ENCODE data around the gene RTEL1. TPM values are rescaled to one million over a fixed set of nuclear protein-coding genes. Genes with fewer than 3 reads are reported as not detected.
A peak's percentile ranks its signal among the peaks of the same experiment; 100 is the strongest.
"Not testable (repeated sequence)": the region's sequence is repeated elsewhere in the genome, so short reads cannot be mapped to it uniquely, and the experiment has no call there.

The RTEL1 gene
- total RNA-seq, 6 experiments from 2014 or later: 9.6 to 16.3 (median 12.4) TPM

GRCh38 chr20:63626424-63627128, 31.5 kb upstream of the RTEL1 start, which contains the start of gene GMEB2:
GMEB2 (minus strand) TSS chr20:63627101; CDS start chr20:63619397, 7,704 bp downstream.
- Histone ChIP-seq H3K9me3 (no peaks in the 10 kb centered on the region), H3K4me3 (peak within 1 kb of the TSS; percentile 96 to 98 (median 97)), H3K27me3 (no peaks in the 10 kb centered on the region), H3K36me3 (no peaks in the 10 kb centered on the region), H3K27ac (peak within 1 kb of the TSS; percentile 87 to 94 (median 93)), H3K4me1 (peaks cover 0 to 11% (median 0%) of the 10 kb centered on the region in 4 donors)
- peak; percentile 79 to 81 (median 80) for DNase-seq
- TF ChIP-seq CTCF (IDR thresholded peaks at IDR 0.05) (no peak), POLR2A (IDR thresholded peaks at IDR 0.05) (no peak)
- intact Hi-C loops (cut with DNase I): no loop called here
- peak; percentile 36 to 45 (median 41) for ATAC-seq
- no CpG with 5 or more reads among the region's 114 CpGs for WGBS (ENCODE audit: insufficient coverage, low coverage, low lambda C conversion rate, missing lambda C conversion rate)

- Histone ChIP-seq H3K4me3 (peak overlapping the region; percentile 96 to 98 (median 97)), H3K36me3 (no peaks in the 10 kb centered on the region), H3K27me3 (no peaks in the 10 kb centered on the region), H3K4me1 (peaks cover 0 to 11% (median 0%) of the 10 kb centered on the region in 4 donors), H3K9me3 (no peaks in the 10 kb centered on the region), H3K27ac (peak overlapping the region; percentile 87 to 94 (median 93))
- intact Hi-C loops (cut with DNase I): no loop called here
- 0% methylated on average over 22 of the region's 68 CpGs for WGBS (ENCODE audit: insufficient coverage, low coverage, low lambda C conversion rate, missing lambda C conversion rate)
- TF ChIP-seq CTCF (IDR thresholded peaks at IDR 0.05): no peak
- peak; percentile 86 for TF ChIP-seq POLR2A (IDR thresholded peaks at IDR 0.05)
- DNase-seq (peak; percentile 95 to 96 (median 95)), ATAC-seq (peak; percentile 86 to 91 (median 87))
These were observed 30.9 kb upstream of the RTEL1 start for GRCh38 chr20:63627129-63627750.

- TF ChIP-seq POLR2A (IDR thresholded peaks at IDR 0.05): no peak
- TF ChIP-seq CTCF (IDR thresholded peaks at IDR 0.05): no peak
- peak; percentile 25 to 40 (median 32) for ATAC-seq
- DNase-seq: peak in 2 of 3 donors; percentile 49 to 61
- WGBS (ENCODE audit: insufficient coverage, low coverage, low lambda C conversion rate, missing lambda C conversion rate): 3% methylated on average over 21 of the region's 28 CpGs
- no peaks in the 10 kb centered on the region for H3K36me3 ChIP-seq
- H3K27me3 ChIP-seq: no peaks in the 10 kb centered on the region
- H3K4me3 ChIP-seq: peak overlapping the region; percentile 96 to 98 (median 97)
- H3K27ac ChIP-seq: peak overlapping the region in 2 of 3 donors; percentile 93 to 94
- H3K4me1 ChIP-seq: peaks cover 0 to 11% (median 0%) of the 10 kb centered on the region in 4 donors
- intact Hi-C loops (cut with DNase I): no loop called here
- H3K9me3 ChIP-seq: no peaks in the 10 kb centered on the region
These were observed 30.3 kb upstream of the RTEL1 start for GRCh38 chr20:63627751-63628245.

GRCh38 chr20:63628246-63628975, 29.7 kb upstream of the RTEL1 start:
- no peaks in the 10 kb centered on the region for H3K27me3 ChIP-seq
- H3K36me3 ChIP-seq: no peaks in the 10 kb centered on the region
- WGBS (ENCODE audit: insufficient coverage, low coverage, low lambda C conversion rate, missing lambda C conversion rate): 2% methylated on average over 18 of the region's 22 CpGs
- peak; percentile 67 to 71 (median 70) for ATAC-seq
- DNase-seq: peak; percentile 64 to 73 (median 72)
- no peaks in the 10 kb centered on the region for H3K9me3 ChIP-seq
- peak overlapping the region in 2 of 3 donors; percentile 31 to 93 for H3K27ac ChIP-seq
- H3K4me3 ChIP-seq: peak overlapping the region; percentile 96 to 98 (median 97)
- peaks cover 0 to 11% (median 0%) of the 10 kb centered on the region in 4 donors for H3K4me1 ChIP-seq
- peak; percentile 54 for TF ChIP-seq POLR2A (IDR thresholded peaks at IDR 0.05)
- no peak for TF ChIP-seq CTCF (IDR thresholded peaks at IDR 0.05)
- intact Hi-C loops (cut with DNase I): no loop called here

GRCh38 chr20:63630956-63631355, 27.2 kb upstream of the RTEL1 start:
- H3K9me3 ChIP-seq; H3K36me3 ChIP-seq; ATAC-seq; H3K27ac ChIP-seq; H3K4me3 ChIP-seq; intact Hi-C loops (cut with DNase I); H3K27me3 ChIP-seq: not testable (repeated sequence)
- 92% methylated on average over 6 of the region's 6 CpGs for WGBS (ENCODE audit: insufficient coverage, low coverage, low lambda C conversion rate, missing lambda C conversion rate)
- peak in 1 of 3 donors; percentile 5 for DNase-seq
- H3K4me1 ChIP-seq: peaks cover 0 to 11% (median 0%) of the 10 kb centered on the region in 4 donors

- H3K9me3 ChIP-seq; H3K36me3 ChIP-seq; H3K4me3 ChIP-seq; ATAC-seq; intact Hi-C loops (cut with DNase I); H3K27me3 ChIP-seq; H3K27ac ChIP-seq: not testable (repeated sequence)
- peak in 1 of 3 donors; percentile 20 for DNase-seq
- 58% methylated on average over 7 of the region's 10 CpGs for WGBS (ENCODE audit: insufficient coverage, low coverage, low lambda C conversion rate, missing lambda C conversion rate)
- peaks cover 0 to 11% (median 0%) of the 10 kb centered on the region in 4 donors for H3K4me1 ChIP-seq
These were observed 26.7 kb upstream of the RTEL1 start for GRCh38 chr20:63631426-63631825.

Measured in right lobe of liver (tissue), 6 donors.